ENCODE results near the gene TUBB8B. TPM values are rescaled to one million over a fixed set of nuclear protein-coding genes. Genes with fewer than 3 reads are reported as not detected.
"Not testable (repeated sequence)": the region's sequence is repeated elsewhere in the genome, so short reads cannot be mapped to it uniquely, and the experiment has no call there.

The TUBB8B gene
- 0.14 TPM for polyA plus RNA-seq (2013, experiment 1 of 2)
- polyA plus RNA-seq (2013, experiment 2 of 2), result 0.08 TPM

DNA sequence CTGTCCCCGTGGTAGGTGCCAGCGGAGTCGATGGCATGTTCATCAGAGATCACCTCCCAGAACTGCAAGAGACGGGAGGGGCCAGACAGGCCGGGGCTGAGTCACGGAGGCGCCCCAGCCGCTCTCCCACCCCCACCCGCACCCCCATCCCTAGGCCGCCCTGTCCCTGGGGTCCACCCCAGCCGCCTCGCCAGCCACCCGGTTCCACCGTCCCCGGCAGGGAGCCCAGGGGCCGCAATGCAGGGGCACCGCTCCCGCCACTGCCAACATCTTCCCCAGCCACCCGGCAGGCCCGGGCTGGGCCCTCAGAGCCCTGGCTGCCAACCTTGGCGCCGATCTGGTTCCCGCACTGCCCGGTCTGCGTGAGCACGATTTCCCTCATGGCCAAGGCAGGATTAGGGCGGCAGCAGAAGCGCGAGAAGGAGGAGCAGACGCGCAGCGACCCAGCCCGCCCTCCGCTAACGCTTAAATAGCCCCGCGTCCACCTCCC lies at the start of gene TUBB8B:
TUBB8B (minus strand) TSS at position 440 of the 490 bp plus-strand sequence; CDS start at position 382, 58 bp downstream.
- H3K9me3 ChIP-seq (replicated peaks in 1 of 2; ENCODE audit: control insufficient read depth in 2 of 2, insufficient read depth in 1 of 2, low read depth in 1 of 2, low read length in 2 of 2), result not testable (repeated sequence)

DNA sequence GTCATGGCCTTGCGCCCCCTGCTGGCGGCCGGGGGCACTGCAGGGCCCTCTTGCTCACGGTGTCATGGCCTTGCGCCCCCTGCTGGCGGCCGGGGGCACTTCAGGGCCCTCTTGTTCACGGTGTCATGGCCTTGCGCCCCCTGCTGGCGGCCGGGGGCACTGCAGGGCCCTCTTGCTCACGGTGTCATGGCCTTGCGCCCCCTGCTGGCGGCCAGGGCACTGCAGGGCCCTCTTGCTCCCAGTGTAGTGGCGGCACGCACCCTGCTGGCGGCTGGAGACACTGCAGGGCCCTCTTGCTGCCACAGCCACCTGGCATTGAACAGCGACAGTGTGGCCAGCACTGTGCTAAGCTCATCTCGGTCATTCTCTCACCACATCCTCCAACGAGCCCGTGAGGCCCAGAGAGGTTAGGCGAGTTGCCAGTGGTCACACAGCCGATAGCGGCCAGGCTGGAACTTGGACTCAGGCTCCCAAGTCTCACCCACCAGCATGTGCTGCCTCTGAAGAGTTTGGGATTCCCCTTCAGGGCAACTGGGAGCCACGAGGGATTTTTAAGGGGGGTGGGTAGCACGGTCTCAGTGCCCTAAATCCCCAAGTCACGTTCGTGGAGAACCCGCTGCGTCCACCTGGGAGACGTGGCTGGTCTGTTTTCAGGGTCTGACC lies 48.0 kb upstream of the TUBB8B start:
- not testable (repeated sequence) for H3K36me3 ChIP-seq (replicated peaks in 1 of 2; ENCODE audit: control insufficient read depth in 2 of 2, insufficient read depth in 2 of 2, low read length in 2 of 2); H3K4me3 ChIP-seq (ENCODE audit: low read length in 2 of 2); H2AK5ac ChIP-seq (ENCODE audit: low read depth, low read length); DNase-seq (ENCODE audit: low spot score); H2BK5ac ChIP-seq (ENCODE audit: low read length); H2BK12ac ChIP-seq (ENCODE audit: low read length); H3K9ac ChIP-seq (ENCODE audit: low read depth, low read length, poor library complexity); H2BK120ac ChIP-seq (ENCODE audit: low read depth, low read length); H4K91ac ChIP-seq (ENCODE audit: low read depth, low read length, poor library complexity); H3K23ac ChIP-seq (ENCODE audit: low read depth, low read length, poor library complexity); H3K9me3 ChIP-seq (replicated peaks in 1 of 2; ENCODE audit: control insufficient read depth in 2 of 2, insufficient read depth in 1 of 2, low read depth in 1 of 2, low read length in 2 of 2); H3K4ac ChIP-seq (ENCODE audit: low read length); H2AFZ ChIP-seq (ENCODE audit: low read length); H3K14ac ChIP-seq (ENCODE audit: low read length); H3K4me1 ChIP-seq (ENCODE audit: control insufficient read depth in 2 of 2, insufficient read depth in 1 of 2, low read depth in 1 of 2, low read length in 2 of 2); H2BK15ac ChIP-seq (ENCODE audit: low read length); H3K27me3 ChIP-seq (ENCODE audit: control insufficient read depth in 3 of 3, insufficient read depth in 3 of 3, low read depth in 1 of 3, low read length in 3 of 3); H3K27ac ChIP-seq (replicated peaks; ENCODE audit: low read length); H3K79me1 ChIP-seq (ENCODE audit: low read depth, low read length); H4K8ac ChIP-seq (ENCODE audit: low read depth, low read length); H3K4me2 ChIP-seq (ENCODE audit: insufficient read depth, low read length, poor library complexity, severe bottlenecking); H3K18ac ChIP-seq (ENCODE audit: low read length)
- no CpG with 5 or more reads among the region's 31 CpGs for WGBS, 2 donors (ENCODE audit: extremely low coverage in 2 of 2, insufficient read length in 2 of 2, insufficient replicate concordance in 1 of 2)

More for the DNA sequence above, at the start of gene TUBB8B:
- H3K4me3 ChIP-seq (ENCODE audit: low read length in 2 of 2); H2BK5ac ChIP-seq (ENCODE audit: low read length); H3K4me1 ChIP-seq (ENCODE audit: control insufficient read depth in 2 of 2, insufficient read depth in 1 of 2, low read depth in 1 of 2, low read length in 2 of 2); H2AFZ ChIP-seq (ENCODE audit: low read length); H3K36me3 ChIP-seq (replicated peaks in 1 of 2; ENCODE audit: control insufficient read depth in 2 of 2, insufficient read depth in 2 of 2, low read length in 2 of 2); H3K18ac ChIP-seq (ENCODE audit: low read length); H3K27ac ChIP-seq (replicated peaks; ENCODE audit: low read length); H2BK120ac ChIP-seq (ENCODE audit: low read depth, low read length); H3K14ac ChIP-seq (ENCODE audit: low read length); H3K9ac ChIP-seq (ENCODE audit: low read depth, low read length, poor library complexity); H2BK15ac ChIP-seq (ENCODE audit: low read length); H3K27me3 ChIP-seq (ENCODE audit: control insufficient read depth in 3 of 3, insufficient read depth in 3 of 3, low read depth in 1 of 3, low read length in 3 of 3); H3K4ac ChIP-seq (ENCODE audit: low read length); H4K91ac ChIP-seq (ENCODE audit: low read depth, low read length, poor library complexity); H2BK12ac ChIP-seq (ENCODE audit: low read length); H3K79me1 ChIP-seq (ENCODE audit: low read depth, low read length); H2AK5ac ChIP-seq (ENCODE audit: low read depth, low read length); H4K8ac ChIP-seq (ENCODE audit: low read depth, low read length); DNase-seq (ENCODE audit: low spot score); H3K23ac ChIP-seq (ENCODE audit: low read depth, low read length, poor library complexity); H3K4me2 ChIP-seq (ENCODE audit: insufficient read depth, low read length, poor library complexity, severe bottlenecking): not testable (repeated sequence)
- WGBS, 2 donors (ENCODE audit: extremely low coverage in 2 of 2, insufficient read length in 2 of 2, insufficient replicate concordance in 1 of 2), result no CpG with 5 or more reads among the region's 37 CpGs

DNA sequence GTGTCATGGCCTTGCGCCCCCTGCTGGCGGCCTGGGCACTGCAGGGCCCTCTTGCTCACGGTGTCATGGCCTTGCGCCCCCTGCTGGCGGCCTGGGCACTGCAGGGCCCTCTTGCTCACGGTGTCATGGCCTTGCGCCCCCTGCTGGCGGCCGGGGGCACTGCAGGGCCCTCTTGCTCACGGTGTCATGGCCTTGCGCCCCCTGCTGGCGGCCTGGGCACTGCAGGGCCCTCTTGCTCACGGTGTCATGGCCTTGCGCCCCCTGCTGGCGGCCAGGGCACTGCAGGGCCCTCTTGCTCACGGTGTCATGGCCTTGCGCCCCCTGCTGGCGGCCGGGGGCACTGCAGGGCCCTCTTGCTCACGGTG lies 47.3 kb upstream of the TUBB8B start:
- H2BK12ac ChIP-seq (ENCODE audit: low read length); H3K27ac ChIP-seq (replicated peaks; ENCODE audit: low read length); H4K8ac ChIP-seq (ENCODE audit: low read depth, low read length); H3K79me1 ChIP-seq (ENCODE audit: low read depth, low read length); H2BK15ac ChIP-seq (ENCODE audit: low read length); DNase-seq (ENCODE audit: low spot score); H2AK5ac ChIP-seq (ENCODE audit: low read depth, low read length); H3K4ac ChIP-seq (ENCODE audit: low read length); H3K18ac ChIP-seq (ENCODE audit: low read length); H3K9ac ChIP-seq (ENCODE audit: low read depth, low read length, poor library complexity); H3K4me2 ChIP-seq (ENCODE audit: insufficient read depth, low read length, poor library complexity, severe bottlenecking); H3K27me3 ChIP-seq (ENCODE audit: control insufficient read depth in 3 of 3, insufficient read depth in 3 of 3, low read depth in 1 of 3, low read length in 3 of 3); H2BK5ac ChIP-seq (ENCODE audit: low read length); H3K23ac ChIP-seq (ENCODE audit: low read depth, low read length, poor library complexity); H3K9me3 ChIP-seq (replicated peaks in 1 of 2; ENCODE audit: control insufficient read depth in 2 of 2, insufficient read depth in 1 of 2, low read depth in 1 of 2, low read length in 2 of 2); H3K36me3 ChIP-seq (replicated peaks in 1 of 2; ENCODE audit: control insufficient read depth in 2 of 2, insufficient read depth in 2 of 2, low read length in 2 of 2); H2BK120ac ChIP-seq (ENCODE audit: low read depth, low read length); H3K4me3 ChIP-seq (ENCODE audit: low read length in 2 of 2); H3K4me1 ChIP-seq (ENCODE audit: control insufficient read depth in 2 of 2, insufficient read depth in 1 of 2, low read depth in 1 of 2, low read length in 2 of 2); H2AFZ ChIP-seq (ENCODE audit: low read length); H3K14ac ChIP-seq (ENCODE audit: low read length); H4K91ac ChIP-seq (ENCODE audit: low read depth, low read length, poor library complexity): not testable (repeated sequence)
- WGBS, 2 donors (ENCODE audit: extremely low coverage in 2 of 2, insufficient read length in 2 of 2, insufficient replicate concordance in 1 of 2), result no CpG with 5 or more reads among the region's 20 CpGs

DNA sequence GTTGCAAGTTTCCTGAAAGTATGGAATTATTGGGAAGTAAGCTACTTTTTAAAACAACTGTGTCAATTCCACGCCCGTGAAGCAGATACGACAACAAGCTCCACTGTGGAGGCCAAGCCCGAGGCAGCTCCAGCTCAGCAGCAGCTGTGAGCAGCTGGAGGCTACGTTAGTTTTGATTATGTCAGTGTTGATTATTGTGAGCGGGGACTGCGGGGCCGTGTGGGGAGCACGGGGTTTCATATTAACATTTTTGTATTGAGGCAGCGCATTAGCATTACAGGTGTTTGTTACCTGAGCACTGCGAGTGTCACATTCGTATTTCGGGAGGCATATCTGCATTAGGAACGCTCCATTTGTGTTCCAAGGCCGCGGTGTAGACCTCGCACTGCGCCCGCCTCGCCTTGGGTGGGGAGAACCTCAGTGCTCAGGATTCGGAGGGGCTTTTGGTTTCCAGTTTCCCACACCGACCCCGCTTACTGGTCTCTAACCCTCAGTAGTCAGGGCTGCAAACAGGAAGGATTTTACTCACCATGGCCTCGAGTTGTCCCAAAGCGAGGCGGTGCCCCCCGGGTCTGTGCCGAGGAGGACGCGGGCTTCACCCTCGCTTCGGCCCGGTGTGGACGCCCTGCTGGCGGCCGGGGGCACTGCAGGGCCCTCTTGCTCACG lies 46.8 kb upstream of the TUBB8B start:
- DNase-seq (ENCODE audit: low spot score); H3K4me3 ChIP-seq (ENCODE audit: low read length in 2 of 2); H2BK5ac ChIP-seq (ENCODE audit: low read length); H3K23ac ChIP-seq (ENCODE audit: low read depth, low read length, poor library complexity); H3K4me2 ChIP-seq (ENCODE audit: insufficient read depth, low read length, poor library complexity, severe bottlenecking); H4K8ac ChIP-seq (ENCODE audit: low read depth, low read length); H3K14ac ChIP-seq (ENCODE audit: low read length); H3K9me3 ChIP-seq (replicated peaks in 1 of 2; ENCODE audit: control insufficient read depth in 2 of 2, insufficient read depth in 1 of 2, low read depth in 1 of 2, low read length in 2 of 2); H3K4me1 ChIP-seq (ENCODE audit: control insufficient read depth in 2 of 2, insufficient read depth in 1 of 2, low read depth in 1 of 2, low read length in 2 of 2); H3K27me3 ChIP-seq (ENCODE audit: control insufficient read depth in 3 of 3, insufficient read depth in 3 of 3, low read depth in 1 of 3, low read length in 3 of 3); H3K9ac ChIP-seq (ENCODE audit: low read depth, low read length, poor library complexity); H2BK12ac ChIP-seq (ENCODE audit: low read length); H3K27ac ChIP-seq (replicated peaks; ENCODE audit: low read length); H2BK120ac ChIP-seq (ENCODE audit: low read depth, low read length); H3K36me3 ChIP-seq (replicated peaks in 1 of 2; ENCODE audit: control insufficient read depth in 2 of 2, insufficient read depth in 2 of 2, low read length in 2 of 2); H2BK15ac ChIP-seq (ENCODE audit: low read length); H3K79me1 ChIP-seq (ENCODE audit: low read depth, low read length); H3K18ac ChIP-seq (ENCODE audit: low read length); H3K4ac ChIP-seq (ENCODE audit: low read length); H2AK5ac ChIP-seq (ENCODE audit: low read depth, low read length); H4K91ac ChIP-seq (ENCODE audit: low read depth, low read length, poor library complexity); H2AFZ ChIP-seq (ENCODE audit: low read length): not testable (repeated sequence)
- WGBS, 2 donors (ENCODE audit: extremely low coverage in 2 of 2, insufficient read length in 2 of 2, insufficient replicate concordance in 1 of 2), result no CpG with 5 or more reads among the region's 37 CpGs

All from neuronal stem cell (in vitro differentiated cells).